HCT116 (cell line): Measurements from ENCODE around the gene ITGBL1. TPM values are rescaled to one million over a fixed set of nuclear protein-coding genes. Genes with fewer than 3 reads are reported as not detected.

Experiments
- ATAC-seq: fragments of 200-7000 bp; cut with Tn5 transposase; 2 replicates; pipeline ENCODE4 v1.9.1; 2020; ENCODE audit warnings: mild to moderate bottlenecking, moderate library complexity
- BruUV-seq: library from RNA; stranded (reverse); fragments of 400-500 nt; replicated peaks from 2 replicates; lab custom pipeline; 2021; lab: Mats Ljungman, UMichigan
- CTCF ChIA-PET: fragments of 300-600 bp; sonication (Branson Sonifier 250); formaldehyde crosslinking; loops from one replicate; lab custom pipeline; 2021; ENCODE audit warnings: antibody characterized with exemption; lab: Charles Lee
- POLR2A ChIA-PET: fragments of 300-600, 350-600 bp; sonication (Branson Sonifier 250); formaldehyde crosslinking; loops from one replicate; lab custom pipeline; 2021; ENCODE audit warnings: antibody characterized with exemption; lab: Charles Lee
- RAD21 ChIA-PET, 2 experiments: fragments of 300-600 bp; sonication (Branson Sonifier 250); formaldehyde crosslinking; loops; one replicate each; lab custom pipeline; 2023; ENCODE audit warnings: low total read pairs in 2 of 2; ENCODE audit not compliant: uncharacterized antibody in 2 of 2, unreplicated experiment in 2 of 2, low non-redundant PET in 1 of 2; lab: Charles Lee
- DNase-seq: peaks from one replicate; pipeline ENCODE4 v3.0.0-alpha.2; 2010; ENCODE audit warnings: low read depth, low spot score
- H2AFZ ChIP-seq: fragments of 200-600 bp; shearing (Covaris generic), sonication (generic); 2 replicates; pipeline ENCODE4 v1.6.1; 2017; ENCODE audit warnings: low read depth, mixed run types, mixed read lengths, antibody characterized with exemption, low read length; ENCODE audit not compliant: poor library complexity, severe bottlenecking
- H3K27ac ChIP-seq: 2 replicates; pipeline ENCODE4 v1.5.1; 2012; ENCODE audit warnings: low read depth, low read length
- H3K27me3 ChIP-seq: fragments of 200-600 bp; sonication (generic); 2 replicates; pipeline ENCODE4 v1.6.1; 2016; ENCODE audit warnings: mixed run types, low read length, mixed read lengths; ENCODE audit not compliant: insufficient read depth
- H3K36me3 ChIP-seq, 2 experiments: fragments of 200-500 bp in 1 of 2; fragments of 200-600 bp in 1 of 2; sonication (Bioruptor generic) in 1 of 2; sonication (generic) in 1 of 2; 2 replicates each; pipeline versions ENCODE4 v1.5.1 to v1.6.1; 2014 to 2016; ENCODE audit warnings: low read length in 2 of 2, inconsistent platforms in 1 of 2, mixed read lengths in 1 of 2, mixed run types in 1 of 2; ENCODE audit not compliant: insufficient read depth in 2 of 2, control insufficient read depth in 1 of 2
- H3K4me1 ChIP-seq, 2 experiments: fragments of 200-600 bp in 1 of 2; sonication (generic) in 1 of 2; 2 replicates each; pipeline versions ENCODE4 v1.5.1 to v1.6.1; 2012 to 2017; ENCODE audit warnings: low read length in 2 of 2, inconsistent platforms in 1 of 2, mild to moderate bottlenecking in 1 of 2, mixed read lengths in 1 of 2, mixed run types in 1 of 2, moderate library complexity in 1 of 2; ENCODE audit not compliant: insufficient read depth in 2 of 2, control insufficient read depth in 1 of 2
- H3K4me2 ChIP-seq: fragments of 200-600 bp; sonication (generic); 2 replicates; pipeline ENCODE4 v1.6.1; 2017; ENCODE audit warnings: mixed run types, low read length, mixed read lengths
- H3K4me3 ChIP-seq, 2 experiments: fragments of 200-600 bp in 1 of 2; sonication (generic) in 1 of 2; replicated peaks in 1 of 2; 2 replicates each; pipeline ENCODE4 v1.5.1; 2011 to 2016; ENCODE audit warnings: low read length in 2 of 2, control low read depth in 1 of 2, low read depth in 1 of 2, mild to moderate bottlenecking in 1 of 2, mixed read lengths in 1 of 2, mixed run types in 1 of 2
- H3K79me2 ChIP-seq: fragments of 200-600 bp; sonication (generic); 2 replicates; pipeline ENCODE4 v1.6.1; 2017; ENCODE audit warnings: mild to moderate bottlenecking, mixed run types, low read length, moderate library complexity, mixed read lengths; ENCODE audit not compliant: insufficient read depth
- H3K9ac ChIP-seq: fragments of 200-600 bp; sonication (generic); 2 replicates; pipeline ENCODE4 v1.6.1; 2016; ENCODE audit warnings: low read length, mixed read lengths
- H3K9me2 ChIP-seq: fragments of 200-600 bp; sonication (generic), shearing (Covaris generic); 2 replicates; pipeline ENCODE4 v1.6.1; 2017; ENCODE audit warnings: mixed run types, mild to moderate bottlenecking, moderate library complexity; ENCODE audit not compliant: insufficient read depth
- H3K9me3 ChIP-seq, 2 experiments: fragments of 200-500 bp in 1 of 2; fragments of 200-600 bp in 1 of 2; sonication (Bioruptor generic) in 1 of 2; sonication (generic) in 1 of 2; 2 replicates each; pipeline ENCODE4 v1.6.1; 2014 to 2017; ENCODE audit warnings: low read length in 2 of 2, mixed read lengths in 2 of 2, inconsistent platforms in 1 of 2, low read depth in 1 of 2, mild to moderate bottlenecking in 1 of 2, mixed run types in 1 of 2, moderate library complexity in 1 of 2; ENCODE audit not compliant: control insufficient read depth in 1 of 2, insufficient read depth in 1 of 2
- H4K20me1 ChIP-seq: fragments of 200-600 bp; sonication (generic), shearing (Covaris generic); 2 replicates; pipeline ENCODE4 v1.6.1; 2017; ENCODE audit warnings: mixed run types, mild to moderate bottlenecking, moderate library complexity; ENCODE audit not compliant: insufficient read depth
- CBX3 ChIP-seq: IDR thresholded peaks from 2 replicates; pipeline ENCODE4 v1.6.1; 2012; ENCODE audit warnings: low read depth
- CEBPB ChIP-seq: IDR thresholded peaks from 2 replicates; pipeline ENCODE4 v1.6.1; 2012; ENCODE audit warnings: low read depth
- ELF1 ChIP-seq: IDR thresholded peaks from 2 replicates; pipeline ENCODE4 v1.6.1; 2012; ENCODE audit warnings: low read depth, borderline replicate concordance
- EZH2 ChIP-seq: fragments of 200-600 bp; sonication (generic); IDR thresholded peaks from 2 replicates; pipeline ENCODE4 v1.6.1; 2017; ENCODE audit warnings: antibody characterized with exemption, mixed run types
- EZH2phosphoT487 ChIP-seq: fragments of 200-600 bp; IDR thresholded peaks from 2 replicates; pipeline ENCODE4 v1.6.1; 2018; ENCODE audit warnings: antibody characterized with exemption, borderline replicate concordance
- JUND ChIP-seq: IDR thresholded peaks from 2 replicates; pipeline ENCODE4 v1.6.1; 2012
- POLR2A ChIP-seq: IDR thresholded peaks from 2 replicates; pipeline ENCODE4 v1.7.0; 2011; ENCODE audit warnings: borderline replicate concordance; ENCODE audit not compliant: insufficient read depth, insufficient read length; ENCODE audit errors: extremely low read depth
- POLR2AphosphoS5 ChIP-seq: IDR thresholded peaks from 2 replicates; pipeline ENCODE4 v1.6.1; 2011; ENCODE audit warnings: mild to moderate bottlenecking, low read depth, low read length, moderate library complexity
- RAD21 ChIP-seq: IDR thresholded peaks from 2 replicates; pipeline ENCODE4 v1.6.1; 2012; ENCODE audit warnings: low read depth, mild to moderate bottlenecking
- SIN3A ChIP-seq: IDR thresholded peaks from 2 replicates; pipeline ENCODE4 v1.6.1; 2012; ENCODE audit warnings: low read depth
- SP1 ChIP-seq: IDR thresholded peaks from 2 replicates; pipeline ENCODE4 v1.6.1; 2012; ENCODE audit warnings: low read depth
- ZNF274 ChIP-seq: fragments of 200-500 bp; sonication (Bioruptor generic); IDR thresholded peaks from 2 replicates; pipeline ENCODE4 v1.6.1; 2014; ENCODE audit warnings: mild to moderate bottlenecking, low read depth, low read length, inconsistent platforms
- intact Hi-C: fragments of 100-400 bp; cut with micrococcal nuclease; formaldehyde crosslinking; loops from 2 replicates; pipeline ENCODE4 v1.10.0; 2022
- total RNA-seq: library from RNA; stranded (reverse); gene quantifications from one replicate; pipeline ENCODE4 v1.2.1, GENCODE V29; 2021; ENCODE audit not compliant: unreplicated experiment
- TF ChIP-seq, protein P1 (sequence below), 3 experiments: fragments of 200-600 bp in 1 of 3; sonication (generic) in 1 of 3; IDR thresholded peaks in 2 of 3; conservative IDR thresholded peaks in 1 of 3; 2 replicates each; pipeline ENCODE4 v1.5.1; 2012 to 2017; ENCODE audit warnings: low read depth in 2 of 3, low read length in 2 of 3, antibody characterized with exemption in 1 of 3, borderline replicate concordance in 1 of 3, control low read depth in 1 of 3, mild to moderate bottlenecking in 1 of 3, mixed read lengths in 1 of 3, mixed run types in 1 of 3, moderate library complexity in 1 of 3; ENCODE audit not compliant: insufficient read depth in 1 of 3
- TF ChIP-seq, protein P2 (sequence below): IDR thresholded peaks from 2 replicates; pipeline ENCODE4 v1.6.1; 2012
- TF ChIP-seq, protein P3 (sequence below): IDR thresholded peaks from 2 replicates; pipeline ENCODE4 v1.6.1; 2011; ENCODE audit warnings: mild to moderate bottlenecking, low read length, moderate library complexity; ENCODE audit not compliant: insufficient replicate concordance; ENCODE audit errors: extremely low read depth
- TF ChIP-seq, protein P4 (sequence below): IDR thresholded peaks from 2 replicates; pipeline ENCODE4 v1.6.1; 2012; ENCODE audit warnings: low read depth

ITGBL1 gene
- total RNA-seq, 1 experiment from 2014 or later: 0.66 TPM

DNA sequence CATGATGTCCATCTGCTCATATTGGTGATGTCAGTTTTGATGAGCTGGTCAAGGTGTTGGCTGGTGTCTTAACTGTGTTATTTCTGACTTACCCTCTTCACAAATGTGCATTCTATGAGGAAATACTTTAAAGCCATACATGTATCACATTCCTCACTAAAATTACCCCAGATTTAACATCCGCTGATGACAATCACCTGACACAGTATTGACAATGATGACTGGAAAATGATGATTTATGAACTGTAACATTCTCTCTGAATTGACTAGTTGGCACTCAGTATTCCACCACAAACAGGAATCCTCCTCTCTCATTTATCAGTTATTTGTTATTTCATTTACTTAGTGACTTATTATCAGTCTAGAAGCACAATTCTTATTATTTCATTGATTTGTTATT is 117.3 kb downstream of the ITGBL1 start:
- TF ChIP-seq POLR2A: no peak
- no peak for TF ChIP-seq RAD21
- TF ChIP-seq, protein P1, sequence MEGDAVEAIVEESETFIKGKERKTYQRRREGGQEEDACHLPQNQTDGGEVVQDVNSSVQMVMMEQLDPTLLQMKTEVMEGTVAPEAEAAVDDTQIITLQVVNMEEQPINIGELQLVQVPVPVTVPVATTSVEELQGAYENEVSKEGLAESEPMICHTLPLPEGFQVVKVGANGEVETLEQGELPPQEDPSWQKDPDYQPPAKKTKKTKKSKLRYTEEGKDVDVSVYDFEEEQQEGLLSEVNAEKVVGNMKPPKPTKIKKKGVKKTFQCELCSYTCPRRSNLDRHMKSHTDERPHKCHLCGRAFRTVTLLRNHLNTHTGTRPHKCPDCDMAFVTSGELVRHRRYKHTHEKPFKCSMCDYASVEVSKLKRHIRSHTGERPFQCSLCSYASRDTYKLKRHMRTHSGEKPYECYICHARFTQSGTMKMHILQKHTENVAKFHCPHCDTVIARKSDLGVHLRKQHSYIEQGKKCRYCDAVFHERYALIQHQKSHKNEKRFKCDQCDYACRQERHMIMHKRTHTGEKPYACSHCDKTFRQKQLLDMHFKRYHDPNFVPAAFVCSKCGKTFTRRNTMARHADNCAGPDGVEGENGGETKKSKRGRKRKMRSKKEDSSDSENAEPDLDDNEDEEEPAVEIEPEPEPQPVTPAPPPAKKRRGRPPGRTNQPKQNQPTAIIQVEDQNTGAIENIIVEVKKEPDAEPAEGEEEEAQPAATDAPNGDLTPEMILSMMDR (IDR thresholded peaks at IDR 0.05 in 2 of 3, conservative IDR thresholded peaks at IDR 0.05 in 1 of 3; ENCODE audit: borderline replicate concordance in 1 of 3, insufficient read depth in 1 of 3, low read depth in 2 of 3, low read length in 2 of 3): no peak
- TF ChIP-seq SP1: no peak
- TF ChIP-seq CBX3: no peak
- TF ChIP-seq POLR2AphosphoS5: no peak
- TF ChIP-seq, protein P2, sequence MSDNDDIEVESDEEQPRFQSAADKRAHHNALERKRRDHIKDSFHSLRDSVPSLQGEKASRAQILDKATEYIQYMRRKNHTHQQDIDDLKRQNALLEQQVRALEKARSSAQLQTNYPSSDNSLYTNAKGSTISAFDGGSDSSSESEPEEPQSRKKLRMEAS: no peak
- TF ChIP-seq EZH2phosphoT487: no peak
- no peak for TF ChIP-seq EZH2
- TF ChIP-seq, protein P3, sequence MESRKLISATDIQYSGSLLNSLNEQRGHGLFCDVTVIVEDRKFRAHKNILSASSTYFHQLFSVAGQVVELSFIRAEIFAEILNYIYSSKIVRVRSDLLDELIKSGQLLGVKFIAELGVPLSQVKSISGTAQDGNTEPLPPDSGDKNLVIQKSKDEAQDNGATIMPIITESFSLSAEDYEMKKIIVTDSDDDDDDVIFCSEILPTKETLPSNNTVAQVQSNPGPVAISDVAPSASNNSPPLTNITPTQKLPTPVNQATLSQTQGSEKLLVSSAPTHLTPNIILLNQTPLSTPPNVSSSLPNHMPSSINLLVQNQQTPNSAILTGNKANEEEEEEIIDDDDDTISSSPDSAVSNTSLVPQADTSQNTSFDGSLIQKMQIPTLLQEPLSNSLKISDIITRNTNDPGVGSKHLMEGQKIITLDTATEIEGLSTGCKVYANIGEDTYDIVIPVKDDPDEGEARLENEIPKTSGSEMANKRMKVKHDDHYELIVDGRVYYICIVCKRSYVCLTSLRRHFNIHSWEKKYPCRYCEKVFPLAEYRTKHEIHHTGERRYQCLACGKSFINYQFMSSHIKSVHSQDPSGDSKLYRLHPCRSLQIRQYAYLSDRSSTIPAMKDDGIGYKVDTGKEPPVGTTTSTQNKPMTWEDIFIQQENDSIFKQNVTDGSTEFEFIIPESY: no peak
- TF ChIP-seq ELF1: no peak
- no peak for TF ChIP-seq SIN3A
- no peak for TF ChIP-seq JUND
- no peak for TF ChIP-seq CEBPB
- TF ChIP-seq ZNF274: no peak
- TF ChIP-seq, protein P4, sequence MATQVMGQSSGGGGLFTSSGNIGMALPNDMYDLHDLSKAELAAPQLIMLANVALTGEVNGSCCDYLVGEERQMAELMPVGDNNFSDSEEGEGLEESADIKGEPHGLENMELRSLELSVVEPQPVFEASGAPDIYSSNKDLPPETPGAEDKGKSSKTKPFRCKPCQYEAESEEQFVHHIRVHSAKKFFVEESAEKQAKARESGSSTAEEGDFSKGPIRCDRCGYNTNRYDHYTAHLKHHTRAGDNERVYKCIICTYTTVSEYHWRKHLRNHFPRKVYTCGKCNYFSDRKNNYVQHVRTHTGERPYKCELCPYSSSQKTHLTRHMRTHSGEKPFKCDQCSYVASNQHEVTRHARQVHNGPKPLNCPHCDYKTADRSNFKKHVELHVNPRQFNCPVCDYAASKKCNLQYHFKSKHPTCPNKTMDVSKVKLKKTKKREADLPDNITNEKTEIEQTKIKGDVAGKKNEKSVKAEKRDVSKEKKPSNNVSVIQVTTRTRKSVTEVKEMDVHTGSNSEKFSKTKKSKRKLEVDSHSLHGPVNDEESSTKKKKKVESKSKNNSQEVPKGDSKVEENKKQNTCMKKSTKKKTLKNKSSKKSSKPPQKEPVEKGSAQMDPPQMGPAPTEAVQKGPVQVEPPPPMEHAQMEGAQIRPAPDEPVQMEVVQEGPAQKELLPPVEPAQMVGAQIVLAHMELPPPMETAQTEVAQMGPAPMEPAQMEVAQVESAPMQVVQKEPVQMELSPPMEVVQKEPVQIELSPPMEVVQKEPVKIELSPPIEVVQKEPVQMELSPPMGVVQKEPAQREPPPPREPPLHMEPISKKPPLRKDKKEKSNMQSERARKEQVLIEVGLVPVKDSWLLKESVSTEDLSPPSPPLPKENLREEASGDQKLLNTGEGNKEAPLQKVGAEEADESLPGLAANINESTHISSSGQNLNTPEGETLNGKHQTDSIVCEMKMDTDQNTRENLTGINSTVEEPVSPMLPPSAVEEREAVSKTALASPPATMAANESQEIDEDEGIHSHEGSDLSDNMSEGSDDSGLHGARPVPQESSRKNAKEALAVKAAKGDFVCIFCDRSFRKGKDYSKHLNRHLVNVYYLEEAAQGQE: no peak
- Histone ChIP-seq H3K27ac (no peak overlapping the region), H3K79me2 (no peaks in the 10 kb centered on the region), H3K4me3 (no peak overlapping the region), H3K4me2 (no peak overlapping the region), H3K4me1 (no peaks in the 10 kb centered on the region), H3K36me3 (no peaks in the 10 kb centered on the region), H3K9me2 (no peaks in the 10 kb centered on the region), H3K9ac (no peak overlapping the region), H4K20me1 (no peaks in the 10 kb centered on the region), H3K27me3 (no peaks in the 10 kb centered on the region), H2AFZ (no peak overlapping the region), H3K9me3 (no peaks in the 10 kb centered on the region; a peak in 1 of 4 replicates)
- ATAC-seq (no peak), DNase-seq (no peak)
- ChIA-PET POLR2A (no interaction called here), CTCF (no interaction called here), RAD21 (no interaction called here)
- BruUV-seq: no TSS peak
- intact Hi-C loops: no loop called here
